ENCODE data around the gene RFX4.

The RFX4 gene

DNA sequence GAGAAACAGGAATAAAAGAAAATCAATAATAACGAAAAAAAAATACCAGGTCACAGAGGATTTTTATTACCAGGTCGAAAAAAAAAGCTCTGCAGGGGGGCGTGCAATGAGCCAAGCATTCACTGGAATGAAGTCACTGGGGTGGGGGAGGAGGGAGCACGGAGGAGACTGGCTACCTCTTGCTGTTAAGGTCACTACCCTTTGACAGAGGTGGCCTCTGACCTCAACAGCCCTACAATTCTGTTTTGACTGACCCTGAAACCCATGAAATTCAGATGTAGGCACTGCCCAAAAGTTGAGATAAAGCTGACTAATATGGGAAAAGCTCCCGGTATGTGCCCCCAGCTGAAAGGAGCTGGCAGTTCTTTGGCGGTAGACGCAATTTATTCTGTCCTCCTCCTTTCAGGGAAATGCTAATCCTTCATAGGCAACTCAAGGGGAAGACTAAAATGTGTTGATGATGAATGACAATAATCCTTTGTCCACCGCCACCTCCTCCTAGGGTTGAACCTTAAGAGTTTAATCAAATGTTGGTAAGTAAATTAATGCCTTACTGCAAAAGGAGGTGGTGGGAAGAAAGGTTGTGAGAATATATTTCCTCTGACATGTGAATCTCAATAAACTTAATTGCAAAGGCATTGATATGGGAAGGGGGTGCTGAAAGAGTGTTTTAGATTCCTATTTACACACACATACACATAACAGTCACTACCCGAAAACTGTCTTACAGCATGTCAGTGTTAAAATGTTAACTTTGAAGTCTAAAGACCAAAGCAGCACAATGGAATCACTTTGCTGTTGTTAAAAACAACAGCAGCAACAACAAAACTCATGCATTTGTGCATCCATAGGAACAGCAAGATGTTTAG, 185.4 kb downstream of the RFX4 start:
- no peak for DNase-seq

GRCh38 chr12:106769078-106769477, 186.3 kb downstream of the RFX4 start:
- no peak for DNase-seq

- DNase-seq, result no peak
These were observed 186.7 kb downstream of the RFX4 start for GRCh38 chr12:106769546-106769945.

- DNase-seq, result no peak
These were observed 188.6 kb downstream of the RFX4 start for GRCh38 chr12:106771425-106771824.

- DNase-seq, result no peak
These were observed 190.6 kb downstream of the RFX4 start for GRCh38 chr12:106773286-106774004.

- peak; percentile 94 for DNase-seq
These were observed 191.4 kb downstream of the RFX4 start, which contains the start of gene RIC8B for GRCh38 chr12:106774005-106774807. Gene RIC8B, plus strand, starts transcription at chr12:106774682. Its CDS starts 64 bp downstream, at chr12:106774746.

DNA sequence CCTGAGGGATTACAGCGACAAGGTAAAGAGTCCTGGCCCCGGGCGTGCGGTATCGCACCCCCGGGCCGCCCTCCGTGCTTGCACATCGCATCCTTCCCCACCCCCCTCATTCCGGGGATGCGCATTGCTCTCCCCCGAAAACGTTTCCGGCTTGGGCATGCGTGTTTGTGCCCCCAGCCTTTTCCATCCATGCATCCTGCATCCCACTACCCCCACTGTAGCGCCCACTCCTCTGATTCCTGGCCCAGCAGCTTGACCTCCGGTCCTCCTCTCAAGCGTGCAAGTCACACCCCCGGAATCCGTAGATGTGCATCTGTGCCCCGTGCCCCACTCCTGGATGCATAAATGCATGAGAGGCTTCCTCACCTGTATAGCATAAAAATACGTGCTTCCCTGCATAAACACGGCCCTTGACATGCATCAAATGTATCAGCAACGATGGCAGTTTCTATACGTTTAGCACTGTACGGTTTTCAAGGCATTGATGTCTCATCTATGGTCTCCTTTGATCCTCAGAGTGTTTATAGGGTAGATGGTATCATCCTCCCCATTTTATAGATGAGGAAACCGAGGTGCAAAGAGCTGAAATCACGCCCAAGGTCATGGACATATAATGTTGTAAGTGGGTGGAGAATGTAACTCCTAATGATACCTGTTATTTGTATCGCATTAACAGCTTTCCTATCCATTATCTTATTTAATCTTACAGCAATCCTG, 192.2 kb downstream of the RFX4 start:
- peak; percentile 5 for DNase-seq

DNA sequence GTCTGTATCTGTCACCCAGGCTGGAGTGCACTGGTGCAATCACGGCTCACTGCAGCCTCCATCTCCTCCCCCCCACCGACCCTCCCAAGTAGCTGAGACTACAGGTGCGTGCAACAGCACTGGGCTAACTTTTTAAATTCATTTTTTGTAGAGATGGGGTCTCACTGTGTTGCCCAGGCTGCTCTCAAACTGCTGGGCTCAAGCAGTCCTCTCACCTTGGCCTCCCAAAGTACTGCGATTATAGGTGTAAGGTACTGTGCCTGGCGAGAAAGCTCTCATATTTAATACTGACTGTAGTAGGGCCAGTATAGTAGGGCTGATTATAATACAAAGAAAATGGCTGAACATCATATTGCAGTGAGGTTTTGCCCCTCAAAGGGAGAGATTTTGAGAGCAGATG, 194.1 kb downstream of the RFX4 start:
- DNase-seq, result no peak

GRCh38 chr12:106780010-106780631, 197.3 kb downstream of the RFX4 start:
- no peak for DNase-seq

DNA sequence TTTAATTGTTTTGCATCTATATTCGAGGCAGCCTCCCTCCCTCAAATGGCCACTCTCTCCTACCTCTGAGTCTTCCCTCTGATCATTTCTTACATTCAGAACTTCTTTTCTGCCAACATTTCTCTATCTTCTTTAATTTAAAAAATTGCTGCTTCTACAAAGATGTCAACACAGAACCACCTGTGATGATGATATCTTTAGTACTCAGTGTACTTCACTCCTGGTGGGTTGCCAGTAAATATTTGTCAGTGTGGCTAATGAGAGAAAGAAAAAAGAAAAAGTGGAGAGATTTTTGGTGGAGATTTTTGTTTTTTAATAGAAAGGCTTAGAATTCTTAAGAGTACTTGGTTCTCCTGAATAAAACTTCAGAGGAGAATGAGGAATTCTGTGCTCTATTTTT, 199.8 kb downstream of the RFX4 start:
- DNase-seq, result no peak

GRCh38 chr12:106783515-106783914, 200.7 kb downstream of the RFX4 start:
- DNase-seq, result no peak

- no peak for DNase-seq
These were observed 207.2 kb downstream of the RFX4 start for GRCh38 chr12:106790020-106790419.

DNA sequence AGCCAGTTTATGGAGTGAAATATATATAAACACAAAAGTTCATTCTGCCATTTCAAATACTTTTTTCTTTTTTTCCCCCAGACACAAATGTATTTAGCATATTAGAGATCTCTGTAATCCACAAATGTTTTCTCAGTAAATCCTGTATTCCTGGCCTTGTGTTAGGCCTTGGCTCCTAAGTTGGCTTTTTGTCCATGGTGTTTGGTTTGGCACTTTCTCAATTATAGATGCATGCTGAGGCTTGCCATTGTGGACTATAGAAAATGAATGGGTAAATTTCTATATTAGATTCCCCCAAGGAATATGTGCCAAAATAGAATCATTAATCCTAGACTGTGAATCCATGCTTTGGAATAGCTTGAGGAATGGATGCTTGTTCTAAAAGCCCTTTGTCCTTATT, 208.7 kb downstream of the RFX4 start:
- no peak for DNase-seq

DNA sequence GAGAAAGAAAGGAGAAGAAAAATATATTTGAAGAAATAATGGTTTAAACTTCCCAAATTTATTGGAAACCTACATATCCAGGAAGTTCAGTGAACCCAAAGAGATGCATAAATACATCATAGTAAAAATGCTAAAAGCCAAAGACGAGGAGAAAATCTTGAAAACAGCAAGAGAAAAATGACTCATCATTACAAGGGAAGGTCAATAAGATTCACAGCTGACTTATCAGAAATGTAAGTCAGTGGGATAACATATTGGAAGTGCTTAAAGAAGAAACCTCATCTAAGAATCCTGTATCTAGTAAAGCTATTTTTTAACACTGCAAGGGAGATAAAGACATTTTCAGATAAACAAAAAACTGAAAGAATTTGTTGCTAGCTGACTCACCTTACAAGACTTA, 211.6 kb downstream of the RFX4 start:
- no peak for DNase-seq

- DNase-seq, result no peak
These were observed 218.4 kb downstream of the RFX4 start for GRCh38 chr12:106801167-106801708.

GRCh38 chr12:106801830-106802533, 219.2 kb downstream of the RFX4 start:
- DNase-seq, result no peak

DNA sequence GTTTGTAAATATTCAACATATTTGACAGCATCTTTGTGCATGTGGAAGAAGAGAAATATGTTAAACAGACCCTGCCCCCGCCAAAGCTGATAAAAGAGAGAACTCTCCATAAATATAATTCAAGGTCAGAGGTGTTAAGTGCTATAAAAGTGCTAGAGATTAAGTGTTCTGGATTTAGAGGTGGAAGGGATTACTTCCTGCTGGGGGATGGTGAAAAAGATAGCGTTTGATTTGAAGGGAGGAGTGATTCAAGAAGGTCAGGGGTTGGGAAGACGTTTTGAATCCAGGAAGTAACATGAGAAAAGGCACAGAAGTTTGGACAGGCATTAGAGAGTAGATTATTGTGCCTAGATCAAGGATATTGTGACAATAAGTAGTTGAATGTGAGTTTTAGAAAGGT, 221.9 kb downstream of the RFX4 start:
- no peak for DNase-seq

Measured in activated CD4-positive, alpha-beta T cell treated with anti-CD3 and anti-CD28 coated beads, Interleukin-2, amount 50 U/mL, for 16 hours (primary cell).